Stimulated activated naive CD8-positive, alpha-beta T cell treated with anti-CD3 and anti-CD28 coated beads, Interleukin-15, Interleukin-2, amounts not matched to agents 100 ng/mL and 50 ng/mL, for 24 hours (primary cell): ENCODE measurements around the gene SCD5.

Source experiments
- H3K27ac Mint-ChIP-seq: one replicate; pipeline ENCODE4 v1.8.0; 2021; ENCODE audit warnings: mild to moderate bottlenecking, mixed read lengths
- H3K27me3 Mint-ChIP-seq: one replicate; pipeline ENCODE4 v1.8.0; 2021; ENCODE audit warnings: mixed read lengths
- H3K36me3 Mint-ChIP-seq: one replicate; pipeline ENCODE4 v1.8.0; 2021; ENCODE audit warnings: low read depth, mixed read lengths
- H3K4me1 Mint-ChIP-seq: one replicate; pipeline ENCODE4 v1.8.0; 2021; ENCODE audit warnings: low read depth, mixed read lengths
- H3K4me3 Mint-ChIP-seq: one replicate; pipeline ENCODE4 v1.8.0; 2021; ENCODE audit warnings: mild to moderate bottlenecking, mixed read lengths
- H3K9me3 Mint-ChIP-seq: one replicate; pipeline ENCODE4 v1.8.0; 2021; ENCODE audit warnings: mixed read lengths

The SCD5 gene

DNA sequence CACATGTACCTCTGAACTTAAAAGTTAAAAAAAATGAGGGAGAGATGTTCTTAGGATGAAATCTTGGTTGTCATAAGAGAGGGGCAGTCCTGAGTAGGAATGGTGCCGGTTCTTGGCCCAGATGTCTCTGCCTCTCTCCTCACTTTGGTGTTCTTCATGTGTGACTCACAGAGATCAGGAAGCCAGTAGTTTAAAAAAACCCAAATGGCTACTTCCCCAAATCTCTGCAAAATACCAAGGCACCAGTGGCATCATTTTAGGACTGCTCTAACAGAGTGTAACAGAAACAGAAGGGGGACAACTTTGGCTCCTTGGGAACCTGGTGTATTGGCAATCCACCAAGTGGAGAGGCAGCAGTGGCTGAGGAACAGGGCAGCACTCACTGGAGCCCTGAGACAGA lies 116.8 kb downstream of the SCD5 start:
- H3K27ac Mint-ChIP-seq = no peak overlapping the region
- H3K36me3 Mint-ChIP-seq = no peaks in the 10 kb centered on the region
- H3K4me1 Mint-ChIP-seq = no peaks in the 10 kb centered on the region
- no peak overlapping the region for H3K4me3 Mint-ChIP-seq
- H3K27me3 Mint-ChIP-seq = peaks cover 3% of the 10 kb centered on the region
- no peaks in the 10 kb centered on the region for H3K9me3 Mint-ChIP-seq

DNA sequence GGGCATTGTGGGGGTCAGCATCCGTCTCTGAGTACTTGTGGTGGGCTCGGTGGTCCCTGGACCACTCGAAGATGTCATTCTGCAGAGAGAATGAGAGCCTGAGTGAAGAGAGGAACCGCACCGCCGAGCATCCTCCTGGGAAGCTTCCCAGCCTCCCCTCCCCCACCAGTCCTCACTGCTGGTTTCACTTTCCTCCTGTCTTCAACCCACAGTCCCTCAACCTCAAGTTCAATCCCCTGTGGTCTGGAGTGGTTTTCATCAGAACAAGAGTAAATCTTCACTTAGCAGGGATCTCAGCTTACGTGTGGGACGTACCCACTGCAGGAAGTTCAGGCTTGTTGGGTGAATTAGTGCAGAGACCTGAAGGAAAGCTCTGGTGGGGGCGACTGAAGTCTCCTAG lies 117.8 kb downstream of the SCD5 start:
- Mint-ChIP-seq H3K36me3 (no peaks in the 10 kb centered on the region), H3K4me1 (no peaks in the 10 kb centered on the region), H3K27me3 (peaks cover 3% of the 10 kb centered on the region), H3K9me3 (no peaks in the 10 kb centered on the region), H3K4me3 (no peak overlapping the region), H3K27ac (no peak overlapping the region)

DNA sequence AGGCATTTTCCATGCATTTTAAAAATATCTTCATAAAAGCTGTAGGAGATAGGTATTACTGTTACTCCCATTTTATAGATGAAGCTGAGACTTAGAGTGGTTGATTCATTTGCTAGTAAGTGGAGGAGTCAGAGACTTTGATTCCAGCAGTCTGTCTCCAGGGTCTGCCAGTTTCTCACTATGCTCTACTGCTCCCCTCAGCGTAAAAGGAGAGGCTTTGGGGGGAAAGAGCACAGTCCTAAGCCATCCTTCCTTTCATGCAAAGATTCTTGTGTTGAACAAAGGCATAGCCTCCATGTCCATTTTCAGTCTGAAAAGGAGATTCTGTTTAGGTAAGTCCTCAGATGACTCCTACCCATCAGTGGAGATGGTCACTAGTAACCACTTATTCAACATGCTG lies 119.1 kb downstream of the SCD5 start:
- peaks cover 3% of the 10 kb centered on the region for H3K27me3 Mint-ChIP-seq
- H3K4me3 Mint-ChIP-seq = no peak overlapping the region
- H3K4me1 Mint-ChIP-seq = no peaks in the 10 kb centered on the region
- no peaks in the 10 kb centered on the region for H3K9me3 Mint-ChIP-seq
- no peak overlapping the region for H3K27ac Mint-ChIP-seq
- no peaks in the 10 kb centered on the region for H3K36me3 Mint-ChIP-seq

DNA sequence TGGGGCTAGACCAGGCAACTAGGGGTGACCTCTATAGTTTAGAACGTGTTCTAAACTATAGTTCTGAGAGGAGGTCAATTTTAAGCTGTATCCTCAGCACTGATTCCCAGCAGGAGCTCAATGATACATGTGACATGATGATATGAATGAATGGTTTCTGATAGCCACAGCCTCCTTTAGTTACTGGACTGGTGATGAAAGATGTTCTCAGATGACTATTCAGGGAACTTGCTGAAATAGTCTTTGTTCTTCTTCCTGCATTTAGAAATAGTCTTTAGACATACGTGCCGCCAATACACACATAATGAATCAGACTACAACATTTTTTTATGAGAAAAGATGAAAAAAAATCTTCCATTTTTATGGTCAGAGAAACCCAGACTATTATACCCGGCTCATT lies 120.5 kb downstream of the SCD5 start:
- H3K4me3 Mint-ChIP-seq = no peak overlapping the region

DNA sequence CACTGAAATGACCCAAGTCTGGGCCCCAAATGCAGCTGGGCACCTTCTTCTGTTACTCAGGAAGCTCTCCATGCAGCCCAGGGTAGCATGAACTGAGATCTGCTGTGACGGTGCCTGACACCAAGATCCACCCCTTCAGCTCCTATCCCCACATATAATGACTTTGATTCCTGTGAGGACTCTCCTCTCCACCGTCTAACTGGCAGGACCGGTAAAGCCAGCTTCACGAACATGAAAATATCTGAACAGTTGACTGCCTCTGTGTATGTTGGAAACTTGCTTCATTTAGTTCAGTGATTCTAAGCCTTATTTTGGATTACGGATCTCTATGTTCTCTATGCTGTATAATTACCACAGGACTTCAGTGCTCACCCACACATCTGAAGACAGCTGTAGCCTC lies 121.3 kb downstream of the SCD5 start:
- no peaks in the 10 kb centered on the region for H3K36me3 Mint-ChIP-seq
- H3K27me3 Mint-ChIP-seq = peaks cover 3% of the 10 kb centered on the region
- no peaks in the 10 kb centered on the region for H3K4me1 Mint-ChIP-seq
- no peak overlapping the region for H3K27ac Mint-ChIP-seq
- no peaks in the 10 kb centered on the region for H3K9me3 Mint-ChIP-seq
- H3K4me3 Mint-ChIP-seq = no peak overlapping the region

More for the DNA sequence above, 120.5 kb downstream of the SCD5 start:
- no peaks in the 10 kb centered on the region for H3K9me3 Mint-ChIP-seq
- no peaks in the 10 kb centered on the region for H3K4me1 Mint-ChIP-seq
- H3K36me3 Mint-ChIP-seq = no peaks in the 10 kb centered on the region
- H3K27ac Mint-ChIP-seq = no peak overlapping the region
- H3K27me3 Mint-ChIP-seq = peaks cover 3% of the 10 kb centered on the region

DNA sequence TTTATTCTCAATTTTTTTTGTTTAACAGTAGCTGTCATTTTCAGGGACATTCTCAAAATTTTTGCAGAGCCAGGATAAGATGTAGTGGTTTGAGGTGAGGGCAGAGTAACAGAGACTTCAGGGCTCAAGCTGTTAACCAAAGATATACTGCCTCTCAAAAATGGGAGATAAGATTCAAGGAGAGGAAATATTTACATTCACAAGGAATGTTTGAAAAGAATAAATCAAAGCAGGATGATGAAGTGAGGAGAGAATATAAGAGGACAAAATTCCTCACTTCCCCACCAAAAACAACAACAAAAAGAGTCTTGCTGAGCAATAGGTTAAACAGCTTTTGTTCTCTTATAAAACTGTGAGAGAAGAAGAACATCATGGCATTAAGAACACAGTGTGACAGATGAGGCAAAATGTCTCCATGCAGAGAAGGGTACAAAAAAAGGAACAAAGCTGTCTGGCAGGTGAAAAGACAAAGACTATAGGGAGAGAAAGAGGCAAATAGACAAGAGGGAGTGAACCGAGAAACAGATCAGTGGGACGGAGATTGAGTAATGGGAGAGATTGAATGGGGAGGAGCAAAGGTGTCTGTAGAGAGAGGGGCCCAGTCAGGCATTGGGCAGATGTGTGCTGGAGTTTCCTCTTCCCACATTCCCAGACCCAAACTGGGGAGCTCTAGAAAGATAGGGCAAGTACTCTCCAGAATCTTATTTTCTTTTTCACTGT lies 130.7 kb downstream of the SCD5 start:
- no peaks in the 10 kb centered on the region for H3K27me3 Mint-ChIP-seq
- H3K36me3 Mint-ChIP-seq = no peaks in the 10 kb centered on the region
- H3K4me3 Mint-ChIP-seq = no peak overlapping the region
- H3K9me3 Mint-ChIP-seq = peaks cover 8% of the 10 kb centered on the region
- no peaks in the 10 kb centered on the region for H3K4me1 Mint-ChIP-seq
- no peak overlapping the region for H3K27ac Mint-ChIP-seq

DNA sequence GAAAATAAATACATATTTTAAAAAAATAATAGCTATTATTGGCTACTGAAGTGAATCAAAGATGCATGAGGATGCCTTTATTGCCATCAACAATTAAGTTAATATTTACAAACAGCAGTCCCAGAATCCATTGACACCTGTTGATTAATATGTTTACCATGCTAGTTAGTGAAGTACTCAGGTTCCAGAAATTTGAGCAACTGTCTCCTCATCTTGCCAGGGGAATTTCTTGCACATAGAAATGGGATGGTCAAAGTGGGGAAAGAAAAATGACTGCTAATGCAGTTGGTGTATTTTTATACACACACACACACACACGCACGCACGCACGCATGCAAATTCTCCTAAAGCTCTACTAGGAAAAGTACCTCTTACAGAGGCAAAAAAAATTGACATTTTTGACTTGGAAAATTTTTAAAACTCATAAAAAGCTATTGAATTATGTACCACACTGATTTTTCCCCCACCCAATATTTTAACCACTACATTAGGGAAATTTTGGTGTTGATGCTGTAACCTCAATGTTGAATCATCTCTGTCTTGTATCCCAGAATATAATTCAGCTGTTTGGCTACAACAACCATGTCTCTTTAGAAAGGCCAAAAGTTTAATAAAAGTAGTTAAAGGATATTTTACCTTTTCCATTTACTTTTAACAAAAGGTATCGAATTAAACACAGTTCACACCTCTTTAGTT lies 131.5 kb downstream of the SCD5 start:
- Mint-ChIP-seq H3K27ac (no peak overlapping the region), H3K36me3 (no peaks in the 10 kb centered on the region), H3K27me3 (no peaks in the 10 kb centered on the region), H3K4me3 (no peak overlapping the region), H3K4me1 (no peaks in the 10 kb centered on the region), H3K9me3 (peaks cover 8% of the 10 kb centered on the region)

DNA sequence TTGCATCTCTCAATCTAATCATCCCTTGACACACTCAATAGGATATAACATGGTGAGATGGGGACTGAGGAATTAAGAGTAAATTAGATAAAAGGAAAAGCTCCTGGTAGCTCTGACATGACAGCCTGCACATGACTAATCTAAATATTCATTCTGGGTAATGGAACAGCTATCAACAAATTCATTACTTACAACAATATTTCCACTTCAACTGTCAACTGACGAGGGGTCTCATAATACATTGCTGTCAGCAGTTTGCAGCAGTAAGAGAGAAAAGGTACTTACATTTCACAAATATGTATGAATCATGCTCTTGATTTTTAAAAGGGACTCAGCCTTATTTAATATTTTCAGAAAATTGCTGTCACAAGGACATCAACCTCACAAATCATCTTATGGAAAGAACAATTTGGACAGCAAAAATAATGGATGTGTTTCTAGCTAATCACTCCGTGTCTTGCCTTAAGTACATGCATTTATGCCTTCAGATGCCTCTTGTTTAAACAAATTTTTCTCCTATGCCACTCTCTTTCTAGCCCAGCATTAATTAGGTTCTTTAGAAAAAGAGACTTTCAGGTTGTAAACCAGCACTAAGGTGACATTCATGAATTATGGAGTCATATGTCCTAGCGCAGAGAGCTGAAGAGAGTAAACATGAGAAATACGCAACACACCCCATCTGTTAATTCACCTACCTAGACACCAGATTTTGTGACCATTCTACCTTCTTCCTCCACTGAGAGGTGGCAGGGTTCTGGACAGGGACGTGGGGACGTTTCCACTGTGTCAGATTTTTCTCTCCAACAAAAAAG lies 137.2 kb downstream of the SCD5 start:
- Mint-ChIP-seq H3K4me3 (no peak overlapping the region), H3K4me1 (no peaks in the 10 kb centered on the region), H3K9me3 (no peaks in the 10 kb centered on the region)

DNA sequence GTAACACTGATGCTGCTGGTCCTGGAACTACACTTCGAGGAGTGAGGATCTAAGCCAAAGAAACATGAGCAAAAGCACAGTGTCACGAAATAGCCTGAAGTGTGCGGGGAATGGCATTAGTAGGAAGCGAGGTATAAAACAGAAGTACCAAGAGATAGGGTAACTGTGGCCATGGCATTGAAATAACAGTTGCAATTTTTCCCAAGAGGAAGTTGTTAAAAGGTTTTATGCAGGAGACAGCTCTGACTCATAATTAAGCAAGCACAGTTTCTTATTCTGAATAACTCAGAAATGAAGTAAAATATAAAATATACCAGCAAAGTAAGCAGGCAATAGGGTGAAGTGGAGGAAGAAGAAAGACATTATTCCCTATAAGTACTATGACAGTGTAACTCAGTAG lies 146.5 kb downstream of the SCD5 start:
- Mint-ChIP-seq H3K9me3 (no peaks in the 10 kb centered on the region), H3K36me3 (no peaks in the 10 kb centered on the region), H3K4me3 (no peak overlapping the region), H3K4me1 (no peaks in the 10 kb centered on the region), H3K27ac (no peak overlapping the region), H3K27me3 (peaks cover 4% of the 10 kb centered on the region)

More for the DNA sequence above, 137.2 kb downstream of the SCD5 start:
- H3K36me3 Mint-ChIP-seq = no peaks in the 10 kb centered on the region
- peaks cover 15% of the 10 kb centered on the region for H3K27me3 Mint-ChIP-seq
- no peak overlapping the region for H3K27ac Mint-ChIP-seq

DNA sequence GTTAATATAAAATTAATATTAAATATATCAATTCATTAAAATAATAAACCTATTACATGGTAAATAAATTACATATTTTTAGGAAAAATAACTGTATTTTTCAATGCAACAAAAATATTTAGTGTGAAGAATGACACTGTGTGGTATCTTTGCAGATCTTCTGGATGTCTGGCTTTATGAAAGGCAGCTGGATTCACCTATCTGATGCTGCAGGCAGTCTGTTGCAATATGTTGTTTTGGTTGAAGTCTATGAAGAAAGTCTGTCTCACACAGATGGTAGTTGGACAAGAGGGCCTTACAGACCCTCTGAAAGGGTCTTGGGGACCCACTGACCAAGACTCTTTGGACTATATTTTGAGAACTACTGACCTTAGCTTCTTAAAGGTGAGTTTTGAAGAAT lies 147.7 kb downstream of the SCD5 start:
- H3K27me3 Mint-ChIP-seq = peaks cover 8% of the 10 kb centered on the region
- H3K4me1 Mint-ChIP-seq = no peaks in the 10 kb centered on the region
- H3K4me3 Mint-ChIP-seq = no peak overlapping the region
- H3K36me3 Mint-ChIP-seq = no peaks in the 10 kb centered on the region
- H3K27ac Mint-ChIP-seq = no peak overlapping the region
- H3K9me3 Mint-ChIP-seq = no peaks in the 10 kb centered on the region

DNA sequence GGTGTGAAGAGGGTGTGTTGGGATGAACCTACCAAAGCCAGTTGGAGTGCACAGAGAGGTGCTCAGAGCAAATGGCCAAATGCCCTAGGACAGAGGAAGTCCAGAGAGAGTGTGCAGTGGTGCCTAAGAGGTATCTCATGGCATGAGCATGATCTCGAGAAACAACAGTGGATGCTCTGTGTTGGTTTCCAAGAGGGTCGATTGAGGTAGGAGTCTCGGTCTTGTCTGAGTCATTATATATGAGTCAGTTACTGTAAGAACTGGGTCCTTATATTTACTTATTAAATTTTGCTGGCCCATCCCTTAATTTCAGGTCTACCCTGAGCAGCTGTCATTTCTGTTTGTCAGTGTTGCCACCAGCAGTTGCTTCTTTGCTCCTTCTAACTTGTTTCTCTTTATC lies 150.2 kb downstream of the SCD5 start:
- no peaks in the 10 kb centered on the region for H3K36me3 Mint-ChIP-seq

DNA sequence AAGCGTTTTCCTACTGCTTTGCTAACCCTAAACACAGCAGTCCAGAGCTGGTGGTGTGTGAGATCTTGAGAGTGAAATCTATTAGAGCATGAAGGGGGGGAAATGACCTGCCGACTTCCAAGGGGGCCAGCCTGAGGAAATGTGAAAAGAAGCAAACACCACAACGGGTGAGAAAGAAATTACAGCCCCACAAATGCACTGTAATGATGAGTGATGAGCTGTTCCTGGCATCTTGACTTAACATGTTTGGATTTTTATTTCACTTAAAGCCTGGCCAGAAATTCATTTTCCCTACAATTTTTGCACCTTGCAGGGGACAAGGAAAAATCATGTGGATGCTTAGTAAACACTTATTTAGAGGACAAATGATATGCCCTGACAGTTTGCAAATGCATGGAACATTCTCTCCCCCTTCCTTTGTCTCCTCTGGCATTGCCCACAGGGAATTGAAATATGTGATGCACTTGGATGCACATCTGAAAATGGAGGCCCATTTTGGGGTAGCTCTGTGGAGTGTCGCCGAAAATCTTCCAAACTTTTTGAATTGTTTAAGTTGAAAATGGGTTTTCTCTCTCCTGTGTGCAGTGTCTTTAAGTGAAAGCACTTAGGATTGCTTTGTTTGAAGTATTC lies 152.5 kb downstream of the SCD5 start:
- H3K27ac Mint-ChIP-seq = no peak overlapping the region
- no peaks in the 10 kb centered on the region for H3K4me1 Mint-ChIP-seq
- no peak overlapping the region for H3K4me3 Mint-ChIP-seq
- no peaks in the 10 kb centered on the region for H3K9me3 Mint-ChIP-seq
- no peaks in the 10 kb centered on the region for H3K36me3 Mint-ChIP-seq
- H3K27me3 Mint-ChIP-seq = peaks cover 6% of the 10 kb centered on the region

More for the DNA sequence above, 150.2 kb downstream of the SCD5 start:
- H3K27me3 Mint-ChIP-seq = peaks cover 8% of the 10 kb centered on the region
- no peaks in the 10 kb centered on the region for H3K4me1 Mint-ChIP-seq
- H3K27ac Mint-ChIP-seq = no peak overlapping the region
- no peak overlapping the region for H3K4me3 Mint-ChIP-seq
- H3K9me3 Mint-ChIP-seq = no peaks in the 10 kb centered on the region

DNA sequence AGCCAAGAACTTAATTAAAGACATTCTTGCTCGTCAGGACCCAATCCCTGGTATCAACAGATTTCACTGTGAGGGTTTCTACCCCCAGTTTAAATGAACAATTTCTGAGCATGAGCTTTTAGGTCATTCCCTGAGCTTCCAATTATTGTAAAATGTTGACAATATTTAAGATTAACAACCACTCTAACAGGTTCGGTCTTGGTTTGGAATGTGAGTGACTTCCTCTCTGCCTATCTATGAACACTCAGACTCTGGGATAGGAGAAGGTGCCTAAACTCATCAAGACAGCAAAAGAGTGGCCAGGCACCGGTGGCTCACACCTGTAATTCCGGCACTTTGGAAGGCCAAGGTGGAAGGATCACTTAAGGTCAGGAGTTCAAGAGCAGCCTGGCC lies 153.9 kb downstream of the SCD5 start:
- no peaks in the 10 kb centered on the region for H3K4me1 Mint-ChIP-seq
- no peaks in the 10 kb centered on the region for H3K36me3 Mint-ChIP-seq
- H3K9me3 Mint-ChIP-seq = no peaks in the 10 kb centered on the region
- H3K4me3 Mint-ChIP-seq = no peak overlapping the region
- H3K27me3 Mint-ChIP-seq = peaks cover 4% of the 10 kb centered on the region
- no peak overlapping the region for H3K27ac Mint-ChIP-seq

DNA sequence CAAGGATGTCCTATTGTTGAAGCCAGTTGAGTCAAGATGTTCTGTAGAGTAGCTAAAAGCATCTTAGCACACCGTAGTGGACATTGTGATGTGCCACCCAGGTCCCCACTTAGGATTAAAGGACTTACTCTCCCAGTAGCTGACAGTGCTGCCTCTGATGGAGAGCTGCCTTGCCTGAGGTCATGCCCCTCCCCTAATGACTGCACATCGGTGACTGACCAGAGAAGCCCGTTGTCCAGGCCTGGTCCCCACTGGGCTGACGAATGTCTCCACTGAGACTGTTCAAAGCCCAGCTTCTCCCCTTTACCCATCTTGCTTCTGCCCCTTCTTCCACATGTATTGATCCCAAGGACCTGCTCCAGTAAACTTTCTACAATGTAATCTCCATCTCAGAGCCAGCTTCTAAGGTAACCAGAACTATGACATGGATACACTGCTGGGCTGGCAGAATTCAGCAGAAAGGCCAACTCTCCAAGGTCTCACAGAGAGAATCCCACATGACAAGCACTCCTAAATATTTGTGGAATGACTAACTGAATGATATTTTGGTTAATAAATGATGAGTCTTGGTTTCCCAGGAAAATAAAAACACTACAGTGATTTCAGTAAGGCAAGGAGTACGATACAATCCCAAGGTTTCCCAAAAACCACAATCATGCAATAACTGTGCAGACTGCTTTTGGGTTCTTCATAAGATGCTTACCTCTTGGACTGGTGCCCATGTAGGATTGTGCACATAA lies 154.4 kb downstream of the SCD5 start:
- Mint-ChIP-seq H3K36me3 (no peaks in the 10 kb centered on the region), H3K4me1 (no peaks in the 10 kb centered on the region), H3K27ac (no peak overlapping the region), H3K4me3 (no peak overlapping the region), H3K9me3 (no peaks in the 10 kb centered on the region), H3K27me3 (peaks cover 4% of the 10 kb centered on the region)
